Stimulated activated CD4-positive, alpha-beta T cell treated with anti-CD3 and anti-CD28 coated beads, Interleukin-12 subunit alpha, Interleukin-12 subunit beta, amount 100 ng/mL, for 48 hours (primary cell): ENCODE results near the gene CGRRF1.

ENCODE experiments used
- DNase-seq, 3 donors: peaks; one replicate each; pipeline ENCODE4 v3.0.0-alpha.2; 2020; ENCODE audit warnings: low read depth in 2 of 3, low spot score in 1 of 3

CGRRF1 gene

GRCh38 chr14:54547583-54547982 is 37.9 kb downstream of the CGRRF1 start:
- DNase-seq = no peak

- no peak for DNase-seq
Measured at GRCh38 chr14:54548491-54548890, 38.8 kb downstream of the CGRRF1 start.

DNA sequence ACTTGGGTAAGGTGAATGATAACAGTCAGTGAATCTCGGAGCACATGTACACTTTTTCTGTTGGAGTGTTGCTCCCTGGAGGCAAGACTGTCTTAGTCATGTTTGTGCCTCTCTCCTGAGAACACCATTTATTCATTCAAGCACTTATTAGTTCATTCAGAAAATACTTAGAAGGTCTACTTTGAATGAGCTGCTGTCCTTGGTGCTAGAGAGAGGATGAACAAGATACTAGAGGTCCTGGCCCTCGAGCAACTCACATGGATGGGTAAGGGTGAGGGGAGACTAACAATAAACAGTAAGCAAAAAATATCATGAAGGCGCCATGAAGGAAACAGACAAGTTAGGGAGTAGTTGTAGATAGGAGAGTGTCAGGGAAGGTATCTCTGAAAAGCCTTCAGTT is 40.2 kb downstream of the CGRRF1 start:
- DNase-seq = no peak

DNA sequence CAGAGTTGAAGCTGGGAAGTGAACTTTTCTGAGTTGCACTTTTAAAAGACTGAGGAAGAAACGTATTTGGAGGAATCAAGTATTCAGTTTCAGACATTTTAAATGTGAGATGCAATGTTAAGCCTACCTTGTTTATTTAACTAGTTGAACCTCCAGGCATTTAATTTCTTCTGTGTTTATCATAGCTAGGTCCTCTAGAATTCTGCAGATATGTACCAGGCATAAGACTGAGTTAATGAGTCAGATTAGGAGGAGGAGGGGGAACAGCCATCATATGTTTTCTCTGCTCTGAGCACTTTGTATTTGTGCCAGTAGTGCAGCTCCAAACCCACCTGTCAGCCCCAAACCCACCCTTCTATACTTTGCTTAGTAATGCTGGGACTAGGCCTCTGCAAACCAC is 40.8 kb downstream of the CGRRF1 start:
- no peak for DNase-seq

GRCh38 chr14:54554401-54554800 is 44.7 kb downstream of the CGRRF1 start:
- no peak for DNase-seq

- DNase-seq = no peak
Measured at GRCh38 chr14:54555651-54556050, 45.9 kb downstream of the CGRRF1 start.

- DNase-seq = no peak
Measured at GRCh38 chr14:54556535-54556934, 46.8 kb downstream of the CGRRF1 start.

- DNase-seq = no peak
Measured at GRCh38 chr14:54562334-54562733, 52.6 kb downstream of the CGRRF1 start.

DNA sequence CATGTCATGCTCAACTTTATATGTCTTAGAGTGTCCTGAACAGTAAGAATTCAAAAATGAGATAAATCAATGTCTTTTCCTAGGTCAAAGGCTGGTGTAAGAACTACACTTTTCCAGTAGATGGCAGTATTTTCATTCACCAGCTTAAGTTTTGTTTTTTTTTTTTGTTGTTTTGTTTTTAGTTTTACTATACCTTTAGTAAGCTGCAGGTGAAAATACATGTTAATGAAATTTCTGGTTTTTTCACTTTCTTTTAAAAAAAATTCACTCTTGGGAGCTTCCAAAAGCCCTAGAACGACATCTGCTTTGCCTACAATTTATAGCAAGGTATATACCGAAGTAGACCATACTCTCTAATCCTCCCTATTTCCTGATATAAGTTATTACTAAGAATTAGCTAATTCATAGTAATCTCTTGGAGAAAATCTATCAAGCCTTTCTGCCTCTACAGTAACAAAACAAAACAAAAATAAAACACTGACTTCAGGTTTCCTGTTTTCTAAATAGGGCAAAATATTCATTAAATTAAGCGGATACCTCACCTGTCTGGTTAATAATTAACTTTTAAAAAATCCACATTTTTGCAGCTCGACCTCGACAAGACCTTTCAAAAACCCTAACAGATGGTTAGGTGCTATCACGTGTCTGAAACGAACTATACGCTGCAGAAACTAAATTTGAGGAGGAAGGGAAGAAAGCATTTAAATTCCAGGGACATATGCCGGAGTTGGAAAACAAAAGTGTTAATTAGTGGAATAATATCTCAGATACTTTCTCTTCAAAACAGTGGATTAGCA is 54.6 kb downstream of the CGRRF1 start:
- no peak for DNase-seq

- peak in 2 of 3 donors; percentile 27 to 45 for DNase-seq
Measured at GRCh38 chr14:54564868-54565784, 55.4 kb downstream of the CGRRF1 start.

- DNase-seq = peak; percentile 45 to 68 (median 52)
Measured at GRCh38 chr14:54565785-54566409, 56.2 kb downstream of the CGRRF1 start.

- DNase-seq = peak; percentile 30 to 52 (median 43)
Measured at GRCh38 chr14:54566410-54567223, 56.9 kb downstream of the CGRRF1 start, which contains the start of gene SAMD4A. SAMD4A (plus strand) TSS chr14:54567128; CDS start chr14:54567917, 789 bp downstream.

DNA sequence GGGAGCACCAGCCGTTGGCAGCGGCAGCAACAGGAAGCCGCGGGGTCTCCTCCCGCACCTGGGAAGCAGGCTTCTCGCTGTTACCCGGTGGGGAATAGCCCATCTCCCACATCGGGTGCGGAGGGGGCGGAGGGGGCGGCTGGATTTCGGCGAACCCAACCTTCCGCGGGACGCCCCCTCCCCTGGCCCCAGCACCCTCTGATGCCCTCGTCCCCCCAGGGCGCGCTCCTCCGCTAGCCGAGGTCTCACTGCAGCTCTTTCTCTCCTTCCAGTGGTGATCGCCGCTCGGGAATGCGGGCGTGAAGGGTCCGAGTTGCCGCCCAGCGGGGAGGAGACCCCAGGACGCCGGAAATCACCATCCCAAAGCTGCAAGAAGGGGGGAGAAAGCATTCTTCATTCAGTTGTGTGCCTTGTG is 57.5 kb downstream of the CGRRF1 start:
- DNase-seq = no peak

- DNase-seq = peak in 1 of 3 donors; percentile 26
Measured at GRCh38 chr14:54567639-54568561, 58.2 kb downstream of the CGRRF1 start.

- DNase-seq = no peak
Measured at GRCh38 chr14:54568821-54569595, 59.3 kb downstream of the CGRRF1 start.

DNA sequence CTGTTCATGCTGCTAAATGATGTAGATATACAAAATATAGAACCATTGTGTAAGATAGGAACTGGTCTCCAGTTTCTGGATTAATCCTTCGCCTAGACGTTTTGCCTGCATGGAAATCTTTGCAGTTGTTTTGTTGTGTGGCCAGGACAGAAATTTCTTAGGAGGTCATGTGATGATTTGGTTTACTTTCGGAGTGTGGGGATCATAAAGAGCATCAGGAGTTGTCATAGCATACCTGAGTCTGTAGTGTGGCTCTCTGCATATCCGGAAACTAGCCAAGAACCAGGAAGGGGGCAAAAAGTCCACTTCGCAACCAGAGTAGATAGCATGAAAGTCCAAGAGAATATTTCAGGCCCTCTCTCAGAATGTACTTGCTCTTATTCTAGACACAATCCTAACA is 60.3 kb downstream of the CGRRF1 start:
- no peak for DNase-seq

- DNase-seq = no peak
Measured at GRCh38 chr14:54570631-54571415, 61.1 kb downstream of the CGRRF1 start.

DNA sequence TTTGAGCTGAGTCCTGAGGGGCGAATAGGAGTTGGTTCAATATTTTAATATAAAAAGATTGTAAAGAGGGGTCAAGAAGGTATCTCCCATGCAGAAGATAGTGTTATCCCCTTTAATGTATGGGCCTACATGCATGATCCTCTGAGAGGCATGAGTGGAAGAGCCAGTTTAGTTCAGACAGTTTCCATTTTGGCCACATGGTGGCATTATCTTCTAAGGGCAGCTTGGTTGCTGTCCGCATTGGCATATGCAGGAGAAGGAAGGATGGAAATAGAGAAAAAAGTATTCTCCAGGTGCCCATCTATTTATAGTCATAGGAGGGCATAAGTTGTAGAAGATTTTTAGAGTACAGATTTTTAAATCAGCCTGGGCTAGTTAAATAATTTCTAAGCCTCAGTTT is 62.6 kb downstream of the CGRRF1 start:
- peak in 1 of 3 donors; percentile 37 for DNase-seq
